GM21381 (cell line): Measurements from ENCODE around the gene EAF2.

Source experiments
- ATAC-seq: cut with Tn5 transposase; IDR thresholded peaks from one replicate; pipeline ENCODE4 v1.9.1; 2021; ENCODE audit warnings: mild to moderate bottlenecking, moderate library complexity; ENCODE audit not compliant: unreplicated experiment

EAF2 gene

GRCh38 chr3:121834671-121835464, at the start of gene EAF2, which contains the start of gene IQCB1:
Gene EAF2, plus strand, starts transcription at chr3:121835209. Its CDS starts 77 bp downstream, at chr3:121835286.
Gene IQCB1, minus strand, starts transcription at chr3:121835060. Its CDS starts 6,100 bp downstream, at chr3:121828960.
- ATAC-seq = peak; percentile 97

GRCh38 chr3:121786485-121786884, 48.5 kb upstream of the EAF2 start:
- ATAC-seq = no peak

- no peak for ATAC-seq
These were observed 41.9 kb upstream of the EAF2 start for GRCh38 chr3:121793078-121793477.

- ATAC-seq = no peak
These were observed 40.6 kb upstream of the EAF2 start for GRCh38 chr3:121794264-121794983.

GRCh38 chr3:121796970-121797369, 38.0 kb upstream of the EAF2 start:
- no peak for ATAC-seq

GRCh38 chr3:121800906-121801305, 34.1 kb upstream of the EAF2 start:
- ATAC-seq = peak; percentile 55

- ATAC-seq = no peak
These were observed 31.2 kb upstream of the EAF2 start for GRCh38 chr3:121803771-121804320.

GRCh38 chr3:121809249-121809648, 25.8 kb upstream of the EAF2 start:
- ATAC-seq = peak; percentile 97

GRCh38 chr3:121817753-121818152, 17.3 kb upstream of the EAF2 start:
- no peak for ATAC-seq

GRCh38 chr3:121818578-121818977, 16.4 kb upstream of the EAF2 start:
- no peak for ATAC-seq

GRCh38 chr3:121819236-121819635, 15.8 kb upstream of the EAF2 start:
- ATAC-seq = no peak

GRCh38 chr3:121821421-121822199, 13.4 kb upstream of the EAF2 start:
- no peak for ATAC-seq

GRCh38 chr3:121822973-121823372, 12.0 kb upstream of the EAF2 start:
- no peak for ATAC-seq

GRCh38 chr3:121834157-121834670, 795 bp upstream of the EAF2 start:
- no peak for ATAC-seq

GRCh38 chr3:121835465-121835801, 424 bp downstream of the EAF2 start:
- peak; percentile 31 for ATAC-seq

- ATAC-seq = no peak
These were observed 1.1 kb downstream of the EAF2 start for GRCh38 chr3:121836064-121836463.

GRCh38 chr3:121836481-121836880, 1.5 kb downstream of the EAF2 start:
- ATAC-seq = no peak

GRCh38 chr3:121839962-121840361, 5.0 kb downstream of the EAF2 start:
- ATAC-seq = no peak

GRCh38 chr3:121844892-121845291, 9.9 kb downstream of the EAF2 start:
- ATAC-seq = no peak

GRCh38 chr3:121852256-121852655, 17.2 kb downstream of the EAF2 start:
- ATAC-seq = no peak

- ATAC-seq = no peak
These were observed 20.5 kb downstream of the EAF2 start for GRCh38 chr3:121855555-121855954.
